Astrocyte of the spinal cord (primary cell): ENCODE data around the gene KIAA1614.

Experiments used
- DNase-seq: peaks from one replicate; pipeline ENCODE4 v3.0.0; 2011; ENCODE audit warnings: low read depth, low spot score
- H3K4me3 ChIP-seq: 2 replicates; pipeline ENCODE4 v1.5.1; 2011; ENCODE audit warnings: low read depth, mild to moderate bottlenecking, low read length, moderate library complexity
- in situ Hi-C: cut with HindIII; loops from 2 replicates; pipeline ENCODE4 v1.10.0; 2017; ENCODE audit warnings: low sequenced_read_pairs
- TF ChIP-seq, protein P1 (sequence below): IDR thresholded peaks from 2 replicates; pipeline ENCODE4 v1.5.1; 2012; ENCODE audit warnings: low read depth, mild to moderate bottlenecking, low read length, inconsistent platforms

The KIAA1614 gene

DNA sequence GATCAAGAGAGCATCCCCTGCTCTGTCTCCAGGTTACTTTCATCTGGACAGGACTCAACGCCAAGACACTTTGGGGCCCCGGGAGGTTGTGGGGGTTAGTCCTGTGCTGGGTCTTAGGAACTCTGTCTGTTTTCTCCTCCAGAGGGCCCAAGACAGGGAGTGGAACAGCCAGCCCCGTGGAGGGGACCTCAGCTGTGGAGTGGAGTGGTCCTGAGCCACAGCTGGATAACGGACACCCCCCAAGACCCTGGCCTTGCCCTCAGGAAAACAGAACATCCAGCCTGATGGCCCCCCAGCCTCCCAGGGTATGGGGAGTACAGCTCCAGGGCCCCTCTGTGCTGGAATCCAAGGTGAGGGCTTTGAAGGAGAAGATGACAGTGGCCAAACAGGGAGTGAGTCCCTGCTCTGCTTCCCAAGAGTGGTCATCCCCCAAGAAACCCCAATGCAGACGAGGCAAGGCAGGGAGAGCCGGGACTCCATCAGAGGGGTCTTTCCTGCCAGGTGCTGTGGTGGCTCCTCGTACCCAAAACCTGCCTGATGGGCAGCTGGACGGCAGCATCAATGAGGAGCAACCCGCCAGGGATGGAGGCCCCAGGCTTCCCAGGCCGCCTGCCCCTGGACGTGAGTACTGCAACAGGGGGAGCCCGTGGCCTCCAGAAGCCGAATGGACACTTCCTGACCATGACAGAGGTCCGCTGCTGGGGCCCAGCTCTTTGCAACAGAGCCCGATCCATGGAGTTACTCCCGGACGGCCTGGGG, 3.5 kb downstream of the KIAA1614 start:
- DNase-seq, result no peak
- in situ Hi-C loops, result no loop called here
- TF ChIP-seq, protein P1, sequence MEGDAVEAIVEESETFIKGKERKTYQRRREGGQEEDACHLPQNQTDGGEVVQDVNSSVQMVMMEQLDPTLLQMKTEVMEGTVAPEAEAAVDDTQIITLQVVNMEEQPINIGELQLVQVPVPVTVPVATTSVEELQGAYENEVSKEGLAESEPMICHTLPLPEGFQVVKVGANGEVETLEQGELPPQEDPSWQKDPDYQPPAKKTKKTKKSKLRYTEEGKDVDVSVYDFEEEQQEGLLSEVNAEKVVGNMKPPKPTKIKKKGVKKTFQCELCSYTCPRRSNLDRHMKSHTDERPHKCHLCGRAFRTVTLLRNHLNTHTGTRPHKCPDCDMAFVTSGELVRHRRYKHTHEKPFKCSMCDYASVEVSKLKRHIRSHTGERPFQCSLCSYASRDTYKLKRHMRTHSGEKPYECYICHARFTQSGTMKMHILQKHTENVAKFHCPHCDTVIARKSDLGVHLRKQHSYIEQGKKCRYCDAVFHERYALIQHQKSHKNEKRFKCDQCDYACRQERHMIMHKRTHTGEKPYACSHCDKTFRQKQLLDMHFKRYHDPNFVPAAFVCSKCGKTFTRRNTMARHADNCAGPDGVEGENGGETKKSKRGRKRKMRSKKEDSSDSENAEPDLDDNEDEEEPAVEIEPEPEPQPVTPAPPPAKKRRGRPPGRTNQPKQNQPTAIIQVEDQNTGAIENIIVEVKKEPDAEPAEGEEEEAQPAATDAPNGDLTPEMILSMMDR, result no peak
- H3K4me3 ChIP-seq, result no peak overlapping the region

DNA sequence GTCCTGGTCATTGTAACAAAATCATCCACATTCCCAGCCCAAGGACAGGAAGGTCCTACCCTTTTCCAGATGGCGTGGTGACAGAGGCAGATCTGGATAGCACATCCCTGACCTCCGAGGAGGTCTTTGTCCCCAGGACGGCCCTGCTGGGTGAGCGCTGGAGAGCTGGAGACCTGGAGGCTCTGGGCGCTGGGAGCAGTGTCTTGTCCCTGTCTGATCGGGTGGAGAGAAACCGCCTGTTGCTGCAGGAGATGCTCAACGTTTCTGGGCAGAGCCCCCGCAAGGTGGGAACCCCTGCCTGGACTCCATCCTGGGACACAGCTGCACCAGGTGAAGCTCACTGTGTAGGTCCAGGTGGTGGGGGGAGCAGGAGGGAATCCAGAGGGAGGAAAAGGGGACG, 4.1 kb downstream of the KIAA1614 start:
- no peak for DNase-seq
- H3K4me3 ChIP-seq, result no peak overlapping the region
- in situ Hi-C loops, result no loop called here
- TF ChIP-seq, protein P1, result no peak

DNA sequence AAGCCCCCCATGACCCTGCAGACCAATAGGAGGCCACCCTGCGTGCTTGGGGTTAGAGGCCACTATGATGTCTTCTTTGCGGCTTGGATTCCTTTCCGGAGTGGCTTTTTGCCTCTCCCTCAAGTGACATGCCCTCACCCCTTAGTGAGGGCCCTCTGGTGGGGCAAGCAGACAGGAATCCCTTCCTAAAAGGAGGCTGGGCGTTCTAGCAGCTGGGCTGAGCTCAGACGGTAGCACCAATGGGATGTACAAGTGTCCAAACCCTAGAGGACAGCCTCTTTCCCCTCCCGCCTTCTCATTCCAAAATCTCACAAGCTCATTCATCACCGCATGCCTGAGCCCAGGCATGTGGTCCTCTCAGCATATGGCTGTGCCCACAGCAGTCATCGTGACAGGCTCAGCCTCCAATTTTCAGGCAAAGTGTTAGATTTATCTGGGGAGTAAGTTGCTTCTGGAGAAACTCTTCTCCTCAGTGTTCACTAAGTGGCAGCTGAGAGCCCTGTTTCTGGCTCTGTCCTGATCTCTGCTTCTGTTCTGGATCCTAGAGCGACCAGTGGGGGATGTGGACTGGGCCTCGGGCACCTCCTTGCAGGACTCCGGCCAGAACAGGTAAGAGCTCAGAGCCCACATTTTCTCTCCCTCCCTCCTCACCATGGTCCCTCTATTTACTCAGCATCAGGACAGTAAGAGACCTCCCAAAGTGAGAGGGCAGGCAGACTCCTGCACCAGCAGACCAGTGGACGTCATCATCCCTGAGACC, 4.8 kb downstream of the KIAA1614 start:
- in situ Hi-C loops, result no loop called here
- TF ChIP-seq, protein P1, result peak; percentile 7
- no peak for DNase-seq
- no peak overlapping the region for H3K4me3 ChIP-seq

DNA sequence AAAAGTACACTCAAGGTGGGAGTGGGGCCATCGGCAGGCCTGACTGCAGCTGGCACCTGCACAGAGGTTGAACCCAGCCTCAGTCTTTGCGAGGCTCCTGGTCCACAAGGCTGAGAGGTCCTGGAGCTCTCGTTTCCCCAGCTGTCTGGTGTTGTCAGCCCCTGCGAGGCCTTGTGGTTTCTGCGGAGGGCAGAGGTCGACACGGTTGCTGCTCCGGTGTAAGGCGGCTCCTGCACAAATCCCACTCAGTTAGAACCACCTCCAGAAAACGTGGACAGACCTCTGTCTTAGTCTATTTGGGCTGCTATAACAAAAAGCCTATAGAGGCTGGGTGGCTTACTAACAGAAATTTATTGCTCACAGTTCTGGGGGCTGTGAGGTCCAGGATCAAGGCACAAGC, 5.8 kb downstream of the KIAA1614 start:
- TF ChIP-seq, protein P1, result no peak
- DNase-seq, result no peak
- H3K4me3 ChIP-seq, result no peak overlapping the region
- in situ Hi-C loops, result no loop called here

DNA sequence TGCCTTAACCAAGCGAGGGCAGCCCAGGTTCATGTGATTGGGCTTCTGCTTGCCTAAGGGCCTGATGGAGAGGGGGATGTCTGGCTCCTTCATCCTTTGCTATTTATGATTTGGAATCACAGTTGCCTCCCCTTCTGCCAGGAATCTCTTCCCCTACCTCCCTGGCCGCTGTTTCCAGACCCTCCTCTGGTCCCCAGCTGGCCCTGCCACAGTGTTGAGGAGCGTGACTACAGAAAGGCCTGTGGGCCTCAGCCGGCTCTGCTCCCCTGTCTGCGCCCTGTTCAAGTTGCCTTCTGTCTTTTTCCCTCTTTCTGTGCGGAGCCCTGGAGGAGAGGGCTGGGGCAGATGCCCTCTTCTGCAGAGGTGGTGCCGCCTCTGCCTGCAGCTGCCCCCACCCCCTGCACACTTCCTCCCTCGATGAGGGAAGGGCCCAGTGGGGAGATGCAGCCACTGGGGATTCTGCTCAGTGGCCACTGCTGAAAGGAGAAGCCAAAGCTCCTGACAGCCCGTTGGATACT, 6.5 kb downstream of the KIAA1614 start:
- no peak for DNase-seq
- no peak overlapping the region for H3K4me3 ChIP-seq
- TF ChIP-seq, protein P1, result no peak
- in situ Hi-C loops, result no loop called here

DNA sequence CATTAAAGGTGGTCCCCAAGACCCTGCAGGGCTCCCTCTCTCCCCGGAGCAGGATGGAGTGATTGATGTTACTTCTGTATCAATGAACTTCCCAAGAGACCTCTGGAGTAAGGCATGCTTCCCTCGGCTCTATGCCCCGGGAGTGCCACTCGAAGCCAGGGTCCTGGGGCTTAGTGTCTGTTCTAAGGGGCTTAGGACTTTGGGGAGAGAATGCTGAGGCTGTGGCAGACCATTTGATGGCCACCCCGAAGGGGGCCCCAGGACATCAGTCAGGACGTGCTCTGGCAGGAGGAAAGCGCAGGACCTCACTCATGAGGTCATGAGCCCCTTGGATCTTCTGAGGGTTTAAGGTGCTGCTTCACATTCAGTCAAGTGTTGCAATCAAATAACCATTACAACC, 7.5 kb downstream of the KIAA1614 start:
- DNase-seq, result no peak
- in situ Hi-C loops, result no loop called here
- TF ChIP-seq, protein P1, result no peak
- H3K4me3 ChIP-seq, result no peak overlapping the region
